ENCODE results near the gene SLC6A5. TPM values are rescaled to one million over a fixed set of nuclear protein-coding genes. Genes with fewer than 3 reads are reported as not detected.

Gene SLC6A5
- total RNA-seq, 6 experiments from 2014 or later: not detected

GRCh38 chr11:20670932-20671403 lies 71.6 kb downstream of the SLC6A5 start:
- Mint-ChIP-seq H3K9me3 (no peaks in the 10 kb centered on the region), H3K4me3 (no peak overlapping the region), H3K27ac (no peak overlapping the region), H3K4me1 (ENCODE audit: low read depth) (no peaks in the 10 kb centered on the region), H3K36me3 (ENCODE audit: low read depth) (no peaks in the 10 kb centered on the region), H3K27me3 (ENCODE audit: insufficient read depth) (peaks cover 28% of the 10 kb centered on the region)
- DNase-seq: no peak
- TF ChIP-seq CTCF (IDR thresholded peaks at IDR 0.05): no peak

GRCh38 chr11:20671856-20672546 lies 72.6 kb downstream of the SLC6A5 start:
- peak; percentile 2 for DNase-seq

GRCh38 chr11:20672575-20672974 lies 73.2 kb downstream of the SLC6A5 start:
- peaks cover 28% of the 10 kb centered on the region for H3K27me3 Mint-ChIP-seq (ENCODE audit: insufficient read depth)
- TF ChIP-seq CTCF (IDR thresholded peaks at IDR 0.05): peak; percentile 61

More at GRCh38 chr11:20671856-20672546, 72.6 kb downstream of the SLC6A5 start:
- no peak; the same call in 1 of the 2 replicates for TF ChIP-seq CTCF (IDR thresholded peaks at IDR 0.05)
- no peaks in the 10 kb centered on the region for H3K9me3 Mint-ChIP-seq
- no peak overlapping the region for H3K4me3 Mint-ChIP-seq
- H3K4me1 Mint-ChIP-seq (ENCODE audit: low read depth): no peaks in the 10 kb centered on the region
- H3K27ac Mint-ChIP-seq: no peak overlapping the region
- no peaks in the 10 kb centered on the region for H3K36me3 Mint-ChIP-seq (ENCODE audit: low read depth)
- H3K27me3 Mint-ChIP-seq (ENCODE audit: insufficient read depth): peaks cover 28% of the 10 kb centered on the region

GRCh38 chr11:20676658-20677057 lies 77.2 kb downstream of the SLC6A5 start:
- no peak for DNase-seq
- H3K4me3 Mint-ChIP-seq: no peak overlapping the region
- peaks cover 5% of the 10 kb centered on the region; the same call in 1 of the 2 replicates for H3K27me3 Mint-ChIP-seq (ENCODE audit: insufficient read depth)
- no peak for TF ChIP-seq CTCF (IDR thresholded peaks at IDR 0.05)
- no peaks in the 10 kb centered on the region for H3K9me3 Mint-ChIP-seq
- H3K36me3 Mint-ChIP-seq (ENCODE audit: low read depth): no peaks in the 10 kb centered on the region
- H3K4me1 Mint-ChIP-seq (ENCODE audit: low read depth): no peaks in the 10 kb centered on the region
- no peak overlapping the region for H3K27ac Mint-ChIP-seq

More at GRCh38 chr11:20672575-20672974, 73.2 kb downstream of the SLC6A5 start:
- Mint-ChIP-seq H3K36me3 (ENCODE audit: low read depth) (no peaks in the 10 kb centered on the region), H3K27ac (no peak overlapping the region), H3K4me1 (ENCODE audit: low read depth) (no peaks in the 10 kb centered on the region), H3K4me3 (no peak overlapping the region), H3K9me3 (no peaks in the 10 kb centered on the region)
- no peak for DNase-seq

GRCh38 chr11:20688761-20689160 lies 89.4 kb downstream of the SLC6A5 start:
- no peaks in the 10 kb centered on the region for H3K4me1 Mint-ChIP-seq (ENCODE audit: low read depth)
- H3K36me3 Mint-ChIP-seq (ENCODE audit: low read depth): no peaks in the 10 kb centered on the region
- peaks cover 7% of the 10 kb centered on the region; the same call in 1 of the 2 replicates for H3K9me3 Mint-ChIP-seq
- no peak for DNase-seq
- H3K27me3 Mint-ChIP-seq (ENCODE audit: insufficient read depth): no peaks in the 10 kb centered on the region
- no peak overlapping the region for H3K27ac Mint-ChIP-seq
- H3K4me3 Mint-ChIP-seq: no peak overlapping the region
- TF ChIP-seq CTCF (IDR thresholded peaks at IDR 0.05): no peak
